H9 (cell line): ENCODE data around the gene DDOST. TPM values are rescaled to one million over a fixed set of nuclear protein-coding genes. Genes with fewer than 3 reads are reported as not detected.

Source experiments
- DNase-seq: peaks from one replicate; pipeline ENCODE4 v3.0.0-alpha.2; 2017
- H2AFZ ChIP-seq: one replicate; pipeline ENCODE4 v1.6.1; 2013; ENCODE audit warnings: mild to moderate bottlenecking, low read length, control low read depth, moderate library complexity
- H2AK5ac ChIP-seq: 2 replicates; pipeline ENCODE4 v1.6.1; 2013; ENCODE audit warnings: low read length, control low read depth, mixed read lengths; ENCODE audit not compliant: insufficient read length
- H2BK120ac ChIP-seq: one replicate; pipeline ENCODE4 v1.6.1; 2013; ENCODE audit warnings: low read depth, mild to moderate bottlenecking, low read length, control low read depth, inconsistent platforms; ENCODE audit not compliant: poor library complexity, severe bottlenecking
- H2BK12ac ChIP-seq: 2 replicates; pipeline ENCODE4 v1.6.1; 2013; ENCODE audit warnings: low read length, control low read depth, mixed read lengths, low read depth; ENCODE audit not compliant: insufficient read length
- H2BK15ac ChIP-seq: 2 replicates; pipeline ENCODE4 v1.6.1; 2013; ENCODE audit warnings: low read depth, low read length, control low read depth
- H2BK20ac ChIP-seq: one replicate; pipeline ENCODE4 v1.6.1; 2013; ENCODE audit warnings: low read depth, mild to moderate bottlenecking, low read length, control low read depth, inconsistent platforms; ENCODE audit not compliant: poor library complexity, severe bottlenecking
- H2BK5ac ChIP-seq: 2 replicates; pipeline ENCODE4 v1.6.1; 2013; ENCODE audit warnings: low read length, control low read depth, mixed read lengths; ENCODE audit not compliant: insufficient read length
- H3K14ac ChIP-seq: 2 replicates; pipeline ENCODE4 v1.6.1; 2013; ENCODE audit warnings: low read length, control low read depth; ENCODE audit not compliant: insufficient read depth
- H3K18ac ChIP-seq: 2 replicates; pipeline ENCODE4 v1.6.1; 2013; ENCODE audit warnings: low read depth, mild to moderate bottlenecking, mixed read lengths, low read length, control low read depth; ENCODE audit not compliant: insufficient read length
- H3K23ac ChIP-seq: 2 replicates; pipeline ENCODE4 v1.6.1; 2013; ENCODE audit warnings: low read length, control low read depth, mixed read lengths, low read depth; ENCODE audit not compliant: insufficient read length
- H3K23me2 ChIP-seq: 2 replicates; pipeline ENCODE4 v1.6.1; 2013; ENCODE audit warnings: low read depth, mild to moderate bottlenecking, mixed read lengths, low read length, control low read depth; ENCODE audit not compliant: insufficient read length, poor library complexity, severe bottlenecking
- H3K27ac ChIP-seq: 2 replicates; pipeline ENCODE4 v1.5.1; 2013; ENCODE audit warnings: low read length, control low read depth, mixed read lengths, low read depth; ENCODE audit not compliant: insufficient read length
- H3K27me3 ChIP-seq: 2 replicates; pipeline ENCODE4 v1.6.1; 2013; ENCODE audit warnings: low read length, control low read depth, inconsistent platforms; ENCODE audit not compliant: insufficient read depth
- H3K4ac ChIP-seq: 2 replicates; pipeline ENCODE4 v1.6.1; 2013; ENCODE audit warnings: low read depth, mild to moderate bottlenecking, control low read depth, inconsistent platforms, low read length, moderate library complexity
- H3K4me1 ChIP-seq: 2 replicates; pipeline ENCODE4 v1.6.1; 2013; ENCODE audit warnings: low read length, control low read depth, inconsistent platforms; ENCODE audit not compliant: insufficient read depth
- H3K4me2 ChIP-seq: 2 replicates; pipeline ENCODE4 v1.6.1; 2013; ENCODE audit warnings: low read length, control low read depth, mixed read lengths; ENCODE audit not compliant: insufficient read length, insufficient read depth
- H3K56ac ChIP-seq: 2 replicates; pipeline ENCODE4 v1.6.1; 2013; ENCODE audit warnings: low read depth, mild to moderate bottlenecking, mixed read lengths, low read length, control low read depth; ENCODE audit not compliant: insufficient read length
- H3K79me1 ChIP-seq: 2 replicates; pipeline ENCODE4 v1.6.1; 2013; ENCODE audit warnings: low read depth, mild to moderate bottlenecking, moderate library complexity, low read length, control low read depth, inconsistent platforms; ENCODE audit not compliant: insufficient read depth, poor library complexity, severe bottlenecking
- H3K79me2 ChIP-seq: 2 replicates; pipeline ENCODE4 v1.6.1; 2013; ENCODE audit warnings: low read length, control low read depth, inconsistent platforms; ENCODE audit not compliant: insufficient read depth
- H3K9ac ChIP-seq: 2 replicates; pipeline ENCODE4 v1.6.1; 2013; ENCODE audit warnings: low read length, control low read depth, mixed read lengths; ENCODE audit not compliant: insufficient read length; ENCODE audit errors: extremely low read depth
- H3K9me3 ChIP-seq: one replicate; pipeline ENCODE4 v1.6.1; 2013; ENCODE audit warnings: low read depth, low read length, inconsistent platforms; ENCODE audit not compliant: control insufficient read depth
- H3T11ph ChIP-seq: one replicate; pipeline ENCODE4 v1.6.1; 2013; ENCODE audit warnings: mild to moderate bottlenecking, low read length, control low read depth, inconsistent platforms
- H4K20me1 ChIP-seq: one replicate; pipeline ENCODE4 v1.6.1; 2013; ENCODE audit not compliant: control insufficient read depth, insufficient read length, insufficient read depth
- H4K5ac ChIP-seq: 2 replicates; pipeline ENCODE4 v1.6.1; 2013; ENCODE audit warnings: low read depth, mild to moderate bottlenecking, mixed read lengths, low read length, control low read depth; ENCODE audit not compliant: insufficient read length
- H4K8ac ChIP-seq: replicated peaks from 2 replicates; pipeline ENCODE4 v1.6.1; 2013; ENCODE audit warnings: low read length, control low read depth, mixed read lengths, low read depth; ENCODE audit not compliant: insufficient read length
- H4K91ac ChIP-seq: 2 replicates; pipeline ENCODE4 v1.6.1; 2013; ENCODE audit warnings: low read depth, mild to moderate bottlenecking, moderate library complexity, mixed read lengths, low read length, control low read depth; ENCODE audit not compliant: insufficient read length
- H3K27ac Mint-ChIP-seq, 3 experiments: 2 replicates in 2 of 3; 3 replicates in 1 of 3; pipeline ENCODE4 v1.8.0; 2020 to 2021; ENCODE audit warnings: mixed read lengths in 3 of 3, mild to moderate bottlenecking in 1 of 3, moderate library complexity in 1 of 3
- H3K27me3 Mint-ChIP-seq: 2 replicates; pipeline ENCODE4 v1.8.0; 2021; ENCODE audit warnings: low read depth, mild to moderate bottlenecking, moderate library complexity, mixed read lengths
- H3K36me3 Mint-ChIP-seq, 3 experiments: 2 replicates in 2 of 3; 3 replicates in 1 of 3; pipeline ENCODE4 v1.8.0; 2020 to 2021; ENCODE audit warnings: low read depth in 3 of 3, mixed read lengths in 3 of 3; ENCODE audit not compliant: insufficient read depth in 1 of 3
- H3K4me1 Mint-ChIP-seq, 2 experiments: 2 replicates each; pipeline ENCODE4 v1.8.0; 2020; ENCODE audit warnings: mixed read lengths in 2 of 2
- H3K4me3 Mint-ChIP-seq, 2 experiments: 2 replicates in 1 of 2; 3 replicates in 1 of 2; pipeline ENCODE4 v1.8.0; 2020 to 2021; ENCODE audit warnings: mild to moderate bottlenecking in 2 of 2, mixed read lengths in 2 of 2, moderate library complexity in 1 of 2
- H3K9me3 Mint-ChIP-seq, 2 experiments: 2 replicates in 1 of 2; 3 replicates in 1 of 2; pipeline ENCODE4 v1.8.0; 2020; ENCODE audit warnings: mild to moderate bottlenecking in 2 of 2, mixed read lengths in 2 of 2, moderate library complexity in 1 of 2
- WGBS: extraction: QIAGEN DNeasy Blood & Tissue Kit; methylation state at CpG from one replicate; pipeline ENCODE4 v1.1.7; 2013; ENCODE audit warnings: missing lambda C conversion rate, low lambda C conversion rate, mixed read lengths; ENCODE audit not compliant: insufficient read length; ENCODE audit errors: extremely low coverage; 5-methylcytosine and 5-hydroxymethylcytosine counted together
- total RNA-seq: library from RNA; stranded (reverse); gene quantifications from 2 replicates; pipeline ENCODE4 v1.2.1, GENCODE V29; 2021
- TF ChIP-seq, protein P1 (sequence below): fragments of 200-600 bp; sonication (generic); conservative IDR thresholded peaks from 3 replicates; pipeline ENCODE4 v1.8.0; 2021; ENCODE audit warnings: antibody characterized with exemption, mild to moderate bottlenecking

The DDOST gene
- total RNA-seq, 1 experiment from 2014 or later, result 255 TPM

DNA sequence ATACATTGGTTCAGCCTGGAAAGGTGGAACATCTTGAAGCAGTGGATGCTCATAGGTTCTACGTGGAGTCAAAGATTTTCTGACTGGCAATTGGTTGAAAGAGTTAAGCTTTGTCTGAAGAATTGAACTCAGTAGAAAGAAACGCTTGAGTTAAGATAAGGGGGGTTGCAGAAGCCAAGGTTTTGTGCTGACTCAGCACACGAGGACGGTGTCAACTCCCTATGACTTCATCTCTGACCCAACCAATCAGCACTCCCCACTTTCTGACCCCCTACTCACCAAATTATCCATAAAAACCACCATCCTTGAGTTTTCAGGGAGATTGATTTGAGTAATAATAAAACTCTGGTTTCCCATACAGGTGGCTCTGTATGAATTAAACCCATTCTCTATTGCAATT, 30.4 kb downstream of the DDOST start:
- Histone ChIP-seq H2BK12ac (no peak overlapping the region), H3K4ac (no peak overlapping the region), H3K79me1 (no peaks in the 10 kb centered on the region), H3K9me3 (peaks cover 12% of the 10 kb centered on the region), H3K9ac (no peak overlapping the region), H3T11ph (no peak overlapping the region), H2AK5ac (no peak overlapping the region), H3K18ac (no peak overlapping the region), H3K27me3 (no peaks in the 10 kb centered on the region), H4K5ac (no peak overlapping the region), H2BK15ac (no peak overlapping the region), H3K79me2 (no peaks in the 10 kb centered on the region), H2AFZ (no peak overlapping the region), H2BK5ac (no peak overlapping the region), H3K4me1 (no peaks in the 10 kb centered on the region; the same call in 1 of the 2 replicates), H3K27ac (no peak overlapping the region), H2BK120ac (no peak overlapping the region), H3K23ac (no peak overlapping the region), H2BK20ac (no peak overlapping the region), H4K8ac (no peak overlapping the region), H4K20me1 (no peaks in the 10 kb centered on the region), H3K56ac (no peak overlapping the region), H3K14ac (no peak overlapping the region), H3K23me2 (peaks cover 9% of the 10 kb centered on the region), H3K4me2 (no peak overlapping the region), H4K91ac (no peak overlapping the region)
- Mint-ChIP-seq H3K9me3 (peaks cover 24 to 29% of the 10 kb centered on the region in 2 experiments), H3K36me3 (peaks cover 0 to 27% (median 19%) of the 10 kb centered on the region in 3 experiments; a peak in 6 of 7 replicates), H3K4me3 (no peak overlapping the region), H3K27me3 (no peaks in the 10 kb centered on the region; the same call in none of the 2 replicates), H3K27ac (no peak overlapping the region; a peak in 1 of 7 replicates), H3K4me1 (peaks cover 34 to 36% of the 10 kb centered on the region in 2 experiments)
- no CpG with 5 or more reads among the region's 4 CpGs for WGBS
- TF ChIP-seq, protein P1, sequence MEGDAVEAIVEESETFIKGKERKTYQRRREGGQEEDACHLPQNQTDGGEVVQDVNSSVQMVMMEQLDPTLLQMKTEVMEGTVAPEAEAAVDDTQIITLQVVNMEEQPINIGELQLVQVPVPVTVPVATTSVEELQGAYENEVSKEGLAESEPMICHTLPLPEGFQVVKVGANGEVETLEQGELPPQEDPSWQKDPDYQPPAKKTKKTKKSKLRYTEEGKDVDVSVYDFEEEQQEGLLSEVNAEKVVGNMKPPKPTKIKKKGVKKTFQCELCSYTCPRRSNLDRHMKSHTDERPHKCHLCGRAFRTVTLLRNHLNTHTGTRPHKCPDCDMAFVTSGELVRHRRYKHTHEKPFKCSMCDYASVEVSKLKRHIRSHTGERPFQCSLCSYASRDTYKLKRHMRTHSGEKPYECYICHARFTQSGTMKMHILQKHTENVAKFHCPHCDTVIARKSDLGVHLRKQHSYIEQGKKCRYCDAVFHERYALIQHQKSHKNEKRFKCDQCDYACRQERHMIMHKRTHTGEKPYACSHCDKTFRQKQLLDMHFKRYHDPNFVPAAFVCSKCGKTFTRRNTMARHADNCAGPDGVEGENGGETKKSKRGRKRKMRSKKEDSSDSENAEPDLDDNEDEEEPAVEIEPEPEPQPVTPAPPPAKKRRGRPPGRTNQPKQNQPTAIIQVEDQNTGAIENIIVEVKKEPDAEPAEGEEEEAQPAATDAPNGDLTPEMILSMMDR, result no peak
- DNase-seq, result no peak
